IPS-18c (cell line): ENCODE data around the gene CEP164.
"Not testable (repeated sequence)": the region's sequence is repeated elsewhere in the genome, so short reads cannot be mapped to it uniquely, and the experiment has no call there.

Experiments
- H3K4me3 ChIP-seq: 2 replicates; pipeline ENCODE4 v1.7.0; 2013; ENCODE audit warnings: low read depth, mild to moderate bottlenecking, low read length, moderate library complexity; ENCODE audit not compliant: insufficient read depth
- H3K9me3 ChIP-seq: one replicate; pipeline ENCODE4 v1.6.1; 2013; ENCODE audit warnings: mild to moderate bottlenecking, low read length, moderate library complexity; ENCODE audit not compliant: control insufficient read depth, insufficient read depth

Gene CEP164

GRCh38 chr11:117381481-117382387, 54.1 kb downstream of the CEP164 start:
- H3K9me3 ChIP-seq, result no peaks in the 10 kb centered on the region

GRCh38 chr11:117382746-117383145, 55.1 kb downstream of the CEP164 start:
- H3K4me3 ChIP-seq, result no peak overlapping the region

More at GRCh38 chr11:117381481-117382387, 54.1 kb downstream of the CEP164 start:
- H3K4me3 ChIP-seq, result no peak overlapping the region

GRCh38 chr11:117384045-117384444, 56.4 kb downstream of the CEP164 start:
- no peaks in the 10 kb centered on the region for H3K9me3 ChIP-seq
- H3K4me3 ChIP-seq, result no peak overlapping the region

More at GRCh38 chr11:117382746-117383145, 55.1 kb downstream of the CEP164 start:
- no peaks in the 10 kb centered on the region for H3K9me3 ChIP-seq

- H3K4me3 ChIP-seq, result no peak overlapping the region
- H3K9me3 ChIP-seq, result no peaks in the 10 kb centered on the region
Observed at GRCh38 chr11:117385471-117385870, 57.8 kb downstream of the CEP164 start.

- H3K9me3 ChIP-seq, result no peaks in the 10 kb centered on the region
- H3K4me3 ChIP-seq, result no peak overlapping the region
Observed at GRCh38 chr11:117385906-117386305, 58.3 kb downstream of the CEP164 start.

GRCh38 chr11:117387992-117388755, 60.5 kb downstream of the CEP164 start:
- no peak overlapping the region for H3K4me3 ChIP-seq
- no peaks in the 10 kb centered on the region for H3K9me3 ChIP-seq

GRCh38 chr11:117390743-117391142, 63.1 kb downstream of the CEP164 start:
- no peaks in the 10 kb centered on the region for H3K9me3 ChIP-seq
- no peak overlapping the region for H3K4me3 ChIP-seq

GRCh38 chr11:117391181-117391580, 63.5 kb downstream of the CEP164 start:
- Histone ChIP-seq H3K9me3 (no peaks in the 10 kb centered on the region), H3K4me3 (no peak overlapping the region)

- H3K4me3 ChIP-seq, result no peak overlapping the region
- no peaks in the 10 kb centered on the region for H3K9me3 ChIP-seq
Observed at GRCh38 chr11:117392001-117392690, 64.5 kb downstream of the CEP164 start.

- Histone ChIP-seq H3K9me3 (no peaks in the 10 kb centered on the region), H3K4me3 (no peak overlapping the region)
Observed at GRCh38 chr11:117392979-117393378, 65.3 kb downstream of the CEP164 start.

GRCh38 chr11:117394221-117394925, 66.7 kb downstream of the CEP164 start:
- Histone ChIP-seq H3K9me3 (peaks cover 7% of the 10 kb centered on the region), H3K4me3 (no peak overlapping the region)

- no peak overlapping the region for H3K4me3 ChIP-seq
- H3K9me3 ChIP-seq, result peaks cover 7% of the 10 kb centered on the region
Observed at GRCh38 chr11:117395476-117395875, 67.8 kb downstream of the CEP164 start.

- H3K4me3 ChIP-seq, result no peak overlapping the region
Observed at GRCh38 chr11:117396970-117397369, 69.3 kb downstream of the CEP164 start.

GRCh38 chr11:117398618-117399017, 71.0 kb downstream of the CEP164 start:
- not testable (repeated sequence) for H3K9me3 ChIP-seq, H3K4me3 ChIP-seq

More at GRCh38 chr11:117396970-117397369, 69.3 kb downstream of the CEP164 start:
- H3K9me3 ChIP-seq, result peaks cover 7% of the 10 kb centered on the region

- H3K4me3 ChIP-seq, result not testable (repeated sequence)
Observed at GRCh38 chr11:117399100-117399840, 71.6 kb downstream of the CEP164 start.

GRCh38 chr11:117405898-117406297, 78.2 kb downstream of the CEP164 start:
- H3K4me3 ChIP-seq, H3K9me3 ChIP-seq: not testable (repeated sequence)

More at GRCh38 chr11:117399100-117399840, 71.6 kb downstream of the CEP164 start:
- not testable (repeated sequence) for H3K9me3 ChIP-seq
